Central memory CD8-positive, alpha-beta T cell (primary cell): ENCODE data around the gene UGT2B17.

Experiments
- ATAC-seq: fragments of 150-1000 bp; cut with Tn5 transposase; replicated peaks from 2 replicates; pipeline ENCODE4 v1.10.0; 2022; ENCODE audit warnings: mild to moderate bottlenecking, moderate FRiP score, moderate number of reproducible peaks; ENCODE audit not compliant: poor library complexity, severe bottlenecking; ENCODE audit errors: extremely low read depth
- DNase-seq, 2 donors: peaks; one replicate each; pipeline ENCODE4 v3.0.0; 2021; ENCODE audit warnings: low spot score in 2 of 2
- H3K27ac Mint-ChIP-seq: one replicate; pipeline ENCODE4 v1.8.0; 2022; ENCODE audit warnings: low read depth, mild to moderate bottlenecking, moderate library complexity, mixed read lengths
- H3K27me3 Mint-ChIP-seq: one replicate; pipeline ENCODE4 v1.8.0; 2022; ENCODE audit warnings: mixed read lengths
- H3K36me3 Mint-ChIP-seq: one replicate; pipeline ENCODE4 v1.8.0; 2022; ENCODE audit warnings: mild to moderate bottlenecking, moderate library complexity, mixed read lengths; ENCODE audit not compliant: insufficient read depth
- H3K4me1 Mint-ChIP-seq: one replicate; pipeline ENCODE4 v1.8.0; 2022; ENCODE audit warnings: mixed read lengths
- H3K4me3 Mint-ChIP-seq: one replicate; pipeline ENCODE4 v1.8.0; 2022; ENCODE audit warnings: mild to moderate bottlenecking, moderate library complexity, mixed read lengths
- H3K9me3 Mint-ChIP-seq: one replicate; pipeline ENCODE4 v1.8.0; 2022; ENCODE audit warnings: mixed read lengths

The UGT2B17 gene

GRCh38 chr4:68498413-68499007, 77.6 kb downstream of the UGT2B17 start:
- Mint-ChIP-seq H3K27me3 (no peaks in the 10 kb centered on the region), H3K4me3 (no peak overlapping the region), H3K9me3 (no peaks in the 10 kb centered on the region), H3K27ac (no peak overlapping the region), H3K36me3 (no peaks in the 10 kb centered on the region), H3K4me1 (no peaks in the 10 kb centered on the region)
- peak in 1 of 2 donors; percentile 20 for DNase-seq
- peak; percentile 77 for ATAC-seq

- DNase-seq (no peak), ATAC-seq (no peak)
- H3K4me1 Mint-ChIP-seq = no peaks in the 10 kb centered on the region
- no peak overlapping the region for H3K4me3 Mint-ChIP-seq
- H3K27me3 Mint-ChIP-seq = no peaks in the 10 kb centered on the region
- no peak overlapping the region for H3K27ac Mint-ChIP-seq
- H3K9me3 Mint-ChIP-seq = no peaks in the 10 kb centered on the region
- H3K36me3 Mint-ChIP-seq = no peaks in the 10 kb centered on the region
These were observed 81.4 kb downstream of the UGT2B17 start for GRCh38 chr4:68494688-68495087.

- peaks cover 12% of the 10 kb centered on the region for H3K27me3 Mint-ChIP-seq
- ATAC-seq (no peak), DNase-seq (no peak)
- no peaks in the 10 kb centered on the region for H3K4me1 Mint-ChIP-seq
- no peaks in the 10 kb centered on the region for H3K9me3 Mint-ChIP-seq
- no peak overlapping the region for H3K4me3 Mint-ChIP-seq
- no peak overlapping the region for H3K27ac Mint-ChIP-seq
- H3K36me3 Mint-ChIP-seq = no peaks in the 10 kb centered on the region
These were observed 85.2 kb downstream of the UGT2B17 start for GRCh38 chr4:68490826-68491457.

GRCh38 chr4:68489338-68489737, 86.8 kb downstream of the UGT2B17 start:
- Mint-ChIP-seq H3K27me3 (peaks cover 12% of the 10 kb centered on the region), H3K4me1 (no peaks in the 10 kb centered on the region), H3K4me3 (no peak overlapping the region), H3K27ac (no peak overlapping the region), H3K9me3 (no peaks in the 10 kb centered on the region), H3K36me3 (no peaks in the 10 kb centered on the region)
- DNase-seq = no peak
- ATAC-seq = no peak
